SK-N-SH treated with all-trans-retinoic acid at 6 μM for 48 hours (cell line): ENCODE measurements around the gene TFR2.

Experiments
- ZNF8 ChIP-seq: fragments of 450-650 bp; formaldehyde crosslinking; IDR thresholded peaks from 2 replicates; pipeline ENCODE4 v1.5.0; 2020; ENCODE audit warnings: mild to moderate bottlenecking, moderate library complexity
- TF ChIP-seq, protein P1 (sequence below): fragments of 250-450 bp; sonication (Bioruptor Pico); IDR thresholded peaks from 2 replicates; pipeline ENCODE4 v1.5.0; 2020; ENCODE audit warnings: mild to moderate bottlenecking, moderate library complexity
- TF ChIP-seq, protein P2 (sequence below): fragments of 250-450 bp; sonication (Bioruptor Pico); IDR thresholded peaks from 2 replicates; pipeline ENCODE4 v1.5.1; 2020; ENCODE audit warnings: low read depth, mild to moderate bottlenecking, moderate library complexity

DNA sequence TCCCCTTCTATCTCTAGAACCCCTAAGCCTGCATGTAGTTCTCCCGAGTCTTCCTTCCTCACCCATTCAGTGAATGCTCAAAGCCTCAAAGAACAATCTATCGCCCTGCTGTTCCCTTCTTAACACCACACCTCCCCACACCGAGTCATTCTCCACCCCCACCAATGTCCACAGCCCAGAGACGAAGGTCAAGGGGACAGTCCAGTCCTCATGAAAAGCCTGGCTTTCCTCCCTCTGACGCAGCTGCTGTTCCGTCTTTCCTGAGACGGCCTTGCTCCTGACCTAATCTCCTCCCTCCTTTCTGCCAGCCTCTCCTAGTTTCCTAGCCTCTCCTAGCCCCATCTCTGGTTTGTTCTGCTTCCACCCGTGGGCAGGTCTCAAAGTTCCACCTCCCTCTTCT is 19.8 kb downstream of the TFR2 start:
- TF ChIP-seq, protein P1, sequence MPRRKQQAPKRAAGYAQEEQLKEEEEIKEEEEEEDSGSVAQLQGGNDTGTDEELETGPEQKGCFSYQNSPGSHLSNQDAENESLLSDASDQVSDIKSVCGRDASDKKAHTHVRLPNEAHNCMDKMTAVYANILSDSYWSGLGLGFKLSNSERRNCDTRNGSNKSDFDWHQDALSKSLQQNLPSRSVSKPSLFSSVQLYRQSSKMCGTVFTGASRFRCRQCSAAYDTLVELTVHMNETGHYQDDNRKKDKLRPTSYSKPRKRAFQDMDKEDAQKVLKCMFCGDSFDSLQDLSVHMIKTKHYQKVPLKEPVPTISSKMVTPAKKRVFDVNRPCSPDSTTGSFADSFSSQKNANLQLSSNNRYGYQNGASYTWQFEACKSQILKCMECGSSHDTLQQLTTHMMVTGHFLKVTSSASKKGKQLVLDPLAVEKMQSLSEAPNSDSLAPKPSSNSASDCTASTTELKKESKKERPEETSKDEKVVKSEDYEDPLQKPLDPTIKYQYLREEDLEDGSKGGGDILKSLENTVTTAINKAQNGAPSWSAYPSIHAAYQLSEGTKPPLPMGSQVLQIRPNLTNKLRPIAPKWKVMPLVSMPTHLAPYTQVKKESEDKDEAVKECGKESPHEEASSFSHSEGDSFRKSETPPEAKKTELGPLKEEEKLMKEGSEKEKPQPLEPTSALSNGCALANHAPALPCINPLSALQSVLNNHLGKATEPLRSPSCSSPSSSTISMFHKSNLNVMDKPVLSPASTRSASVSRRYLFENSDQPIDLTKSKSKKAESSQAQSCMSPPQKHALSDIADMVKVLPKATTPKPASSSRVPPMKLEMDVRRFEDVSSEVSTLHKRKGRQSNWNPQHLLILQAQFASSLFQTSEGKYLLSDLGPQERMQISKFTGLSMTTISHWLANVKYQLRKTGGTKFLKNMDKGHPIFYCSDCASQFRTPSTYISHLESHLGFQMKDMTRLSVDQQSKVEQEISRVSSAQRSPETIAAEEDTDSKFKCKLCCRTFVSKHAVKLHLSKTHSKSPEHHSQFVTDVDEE: no peak
- no peak for TF ChIP-seq ZNF8 (CRISPR knock-in tag)
- TF ChIP-seq, protein P2, sequence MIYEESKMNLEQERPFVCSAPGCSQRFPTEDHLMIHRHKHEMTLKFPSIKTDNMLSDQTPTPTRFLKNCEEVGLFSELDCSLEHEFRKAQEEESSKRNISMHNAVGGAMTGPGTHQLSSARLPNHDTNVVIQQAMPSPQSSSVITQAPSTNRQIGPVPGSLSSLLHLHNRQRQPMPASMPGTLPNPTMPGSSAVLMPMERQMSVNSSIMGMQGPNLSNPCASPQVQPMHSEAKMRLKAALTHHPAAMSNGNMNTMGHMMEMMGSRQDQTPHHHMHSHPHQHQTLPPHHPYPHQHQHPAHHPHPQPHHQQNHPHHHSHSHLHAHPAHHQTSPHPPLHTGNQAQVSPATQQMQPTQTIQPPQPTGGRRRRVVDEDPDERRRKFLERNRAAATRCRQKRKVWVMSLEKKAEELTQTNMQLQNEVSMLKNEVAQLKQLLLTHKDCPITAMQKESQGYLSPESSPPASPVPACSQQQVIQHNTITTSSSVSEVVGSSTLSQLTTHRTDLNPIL (CRISPR knock-in tag): no peak
